Mammary epithelial cell (primary cell): Measurements from ENCODE around the gene NEIL1.

Source experiments
- EZH2 ChIP-seq: IDR thresholded peaks from 2 replicates; pipeline ENCODE4 v1.6.1; 2012; ENCODE audit warnings: low read length, inconsistent platforms, borderline replicate concordance
- TF ChIP-seq, protein P1 (sequence below), 2 donors: IDR thresholded peaks in 1 of 2; conservative IDR thresholded peaks in 1 of 2; 2 replicates each; pipeline ENCODE4 v1.5.1; 2011 to 2012; ENCODE audit warnings: inconsistent platforms in 2 of 2, low read length in 2 of 2, mild to moderate bottlenecking in 2 of 2, control low read depth in 1 of 2, low read depth in 1 of 2; ENCODE audit not compliant: insufficient read depth in 1 of 2; ENCODE audit errors: extremely low read depth in 1 of 2

DNA sequence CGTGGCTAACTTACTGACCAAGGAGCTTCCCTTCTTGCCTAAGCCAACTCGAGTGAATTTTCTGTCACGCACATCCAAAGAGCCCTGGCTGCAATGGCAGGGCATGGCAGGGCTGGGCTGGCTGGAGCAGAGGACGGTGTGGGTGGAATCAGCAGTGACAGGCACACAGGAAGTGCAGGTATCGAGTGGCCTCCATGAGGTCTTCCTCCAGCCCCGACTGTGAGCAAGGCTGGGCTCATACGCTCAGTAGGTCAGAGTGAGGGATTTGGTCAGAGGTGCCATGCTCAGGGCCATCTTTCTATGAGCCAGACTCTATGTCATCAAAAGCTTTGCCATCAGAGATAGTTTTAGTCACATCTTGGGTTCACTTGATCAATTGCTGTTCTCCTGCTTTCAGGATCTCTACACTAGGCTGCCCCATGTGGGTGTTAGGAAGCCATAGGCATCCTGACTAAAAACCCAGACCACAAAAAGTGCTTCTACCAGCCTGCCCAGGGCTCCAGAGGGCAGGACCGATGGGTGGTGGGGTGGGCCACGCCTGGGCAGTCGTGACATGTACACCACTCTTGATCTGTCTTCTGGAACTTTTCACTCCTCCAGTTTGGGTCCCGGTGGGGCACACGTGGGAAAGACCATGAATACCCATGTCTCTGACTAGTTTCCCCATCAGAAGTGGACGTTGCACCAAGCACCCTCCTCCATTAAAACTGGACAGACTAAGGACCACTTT lies 33.6 kb upstream of the NEIL1 start:
- TF ChIP-seq, protein P1, sequence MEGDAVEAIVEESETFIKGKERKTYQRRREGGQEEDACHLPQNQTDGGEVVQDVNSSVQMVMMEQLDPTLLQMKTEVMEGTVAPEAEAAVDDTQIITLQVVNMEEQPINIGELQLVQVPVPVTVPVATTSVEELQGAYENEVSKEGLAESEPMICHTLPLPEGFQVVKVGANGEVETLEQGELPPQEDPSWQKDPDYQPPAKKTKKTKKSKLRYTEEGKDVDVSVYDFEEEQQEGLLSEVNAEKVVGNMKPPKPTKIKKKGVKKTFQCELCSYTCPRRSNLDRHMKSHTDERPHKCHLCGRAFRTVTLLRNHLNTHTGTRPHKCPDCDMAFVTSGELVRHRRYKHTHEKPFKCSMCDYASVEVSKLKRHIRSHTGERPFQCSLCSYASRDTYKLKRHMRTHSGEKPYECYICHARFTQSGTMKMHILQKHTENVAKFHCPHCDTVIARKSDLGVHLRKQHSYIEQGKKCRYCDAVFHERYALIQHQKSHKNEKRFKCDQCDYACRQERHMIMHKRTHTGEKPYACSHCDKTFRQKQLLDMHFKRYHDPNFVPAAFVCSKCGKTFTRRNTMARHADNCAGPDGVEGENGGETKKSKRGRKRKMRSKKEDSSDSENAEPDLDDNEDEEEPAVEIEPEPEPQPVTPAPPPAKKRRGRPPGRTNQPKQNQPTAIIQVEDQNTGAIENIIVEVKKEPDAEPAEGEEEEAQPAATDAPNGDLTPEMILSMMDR (conservative IDR thresholded peaks at IDR 0.05 in 1 of 2, IDR thresholded peaks at IDR 0.05 in 1 of 2; ENCODE audit: extremely low read depth in 1 of 2, insufficient read depth in 1 of 2, low read depth in 1 of 2, low read length in 2 of 2), result no peak
- TF ChIP-seq EZH2, result no peak
